Suprapubic skin (tissue), 4 donors: ENCODE results near the gene MC2R.

Experiments used
- EP300 ChIP-seq: sonication (generic); formaldehyde crosslinking; IDR thresholded peaks from one replicate; pipeline ENCODE4 v1.6.1; 2017; ENCODE audit warnings: antibody characterized with exemption
- POLR2A ChIP-seq, 2 donors: fragments of 450-650 bp; IDR thresholded peaks; one replicate each; pipeline ENCODE4 v1.6.1; 2017; ENCODE audit warnings: antibody characterized with exemption in 2 of 2, mild to moderate bottlenecking in 2 of 2, moderate library complexity in 2 of 2
- POLR2AphosphoS5 ChIP-seq, 3 donors: sonication (generic); formaldehyde crosslinking; IDR thresholded peaks; one replicate each; pipeline ENCODE4 v1.6.1; 2017; ENCODE audit warnings: antibody characterized with exemption in 3 of 3
- TF ChIP-seq, protein P1 (sequence below), 2 donors: fragments of 200-600 bp in 1 of 2; fragments of 450-650 bp in 1 of 2; sonication (generic) in 1 of 2; IDR thresholded peaks; one replicate each; pipeline ENCODE4 v1.5.1; 2016 to 2019; ENCODE audit warnings: antibody characterized with exemption in 2 of 2, mild to moderate bottlenecking in 1 of 2, moderate library complexity in 1 of 2

DNA sequence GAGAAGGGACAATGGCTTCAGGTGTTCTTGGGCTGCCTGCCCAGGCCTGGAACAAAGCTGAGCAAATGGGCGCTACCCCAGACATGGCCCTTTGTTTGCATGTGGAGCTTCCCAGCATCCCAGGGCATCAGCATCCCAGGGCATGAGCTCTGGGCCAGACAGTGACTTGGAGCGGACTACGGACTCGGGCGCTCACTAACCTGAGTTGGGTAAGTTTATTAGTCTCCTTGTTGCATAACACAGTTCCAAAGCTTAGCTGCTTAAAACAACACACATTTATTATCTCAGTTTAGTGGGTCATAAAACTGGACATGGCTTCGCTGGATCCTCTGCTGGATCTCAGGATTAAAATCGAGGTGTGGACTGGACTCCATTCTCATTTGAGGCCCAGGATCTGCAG lies 35.8 kb downstream of the MC2R start:
- TF ChIP-seq, protein P1, sequence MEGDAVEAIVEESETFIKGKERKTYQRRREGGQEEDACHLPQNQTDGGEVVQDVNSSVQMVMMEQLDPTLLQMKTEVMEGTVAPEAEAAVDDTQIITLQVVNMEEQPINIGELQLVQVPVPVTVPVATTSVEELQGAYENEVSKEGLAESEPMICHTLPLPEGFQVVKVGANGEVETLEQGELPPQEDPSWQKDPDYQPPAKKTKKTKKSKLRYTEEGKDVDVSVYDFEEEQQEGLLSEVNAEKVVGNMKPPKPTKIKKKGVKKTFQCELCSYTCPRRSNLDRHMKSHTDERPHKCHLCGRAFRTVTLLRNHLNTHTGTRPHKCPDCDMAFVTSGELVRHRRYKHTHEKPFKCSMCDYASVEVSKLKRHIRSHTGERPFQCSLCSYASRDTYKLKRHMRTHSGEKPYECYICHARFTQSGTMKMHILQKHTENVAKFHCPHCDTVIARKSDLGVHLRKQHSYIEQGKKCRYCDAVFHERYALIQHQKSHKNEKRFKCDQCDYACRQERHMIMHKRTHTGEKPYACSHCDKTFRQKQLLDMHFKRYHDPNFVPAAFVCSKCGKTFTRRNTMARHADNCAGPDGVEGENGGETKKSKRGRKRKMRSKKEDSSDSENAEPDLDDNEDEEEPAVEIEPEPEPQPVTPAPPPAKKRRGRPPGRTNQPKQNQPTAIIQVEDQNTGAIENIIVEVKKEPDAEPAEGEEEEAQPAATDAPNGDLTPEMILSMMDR (IDR thresholded peaks at IDR 0.05), result no peak
- TF ChIP-seq EP300 (no peak), POLR2A (IDR thresholded peaks at IDR 0.05) (no peak), POLR2AphosphoS5 (IDR thresholded peaks at IDR 0.05) (no peak)
